Endothelial cell of coronary artery (primary cell): ENCODE measurements around the gene ERICH6B. TPM values are rescaled to one million over a fixed set of nuclear protein-coding genes. Genes with fewer than 3 reads are reported as not detected.

Experiments
- total RNA-seq: library from RNA; depleted of rRNA; stranded (reverse); fragments of >200 nt; gene quantifications from 2 replicates; pipeline ENCODE4 v1.2.3, GENCODE V29; 2014

Gene ERICH6B
- total RNA-seq = not detected in 2 replicates

GRCh38 chr13:45615501-45616101, at the start of gene ERICH6B:
ERICH6B (minus strand) TSS chr13:45615739; CDS start chr13:45597005, 18,734 bp downstream.

Other genes with a start within 250 kb of the ERICH6B start
- 17.0 and 17.6 TPM in 2 replicates for gene SLC25A30, start 197.4 kb downstream of the ERICH6B start, total RNA-seq
- 25.4 and 32.4 TPM in 2 replicates for gene COG3, start 150.8 kb downstream of the ERICH6B start, total RNA-seq
- gene CBY2, start 86.6 kb upstream of the ERICH6B start, total RNA-seq = not detected in 2 replicates
- gene SIAH3, start 236.0 kb upstream of the ERICH6B start, total RNA-seq = under 0.01 TPM in 1 of 2 replicates, not detected in the other